ENCODE results near the gene RAB5A. TPM values are rescaled to one million over a fixed set of nuclear protein-coding genes. Genes with fewer than 3 reads are reported as not detected.

The RAB5A gene
- total RNA-seq, 1 experiment from 2014 or later, result 65.1 TPM

GRCh38 chr3:19907523-19907922 is 39.4 kb upstream of the RAB5A start:
- Histone ChIP-seq H3K9me2 (ENCODE audit: insufficient read depth) (no peaks in the 10 kb centered on the region), H3K4me2 (no peak overlapping the region), H3K79me2 (ENCODE audit: low read depth) (no peaks in the 10 kb centered on the region), H3K36me3 (ENCODE audit: low read depth) (no peaks in the 10 kb centered on the region), H2AFZ (no peak overlapping the region), H3F3A (ENCODE audit: insufficient read depth, low read depth) (no peaks in the 10 kb centered on the region), H3K27ac (no peak overlapping the region), H3K27me3 (ENCODE audit: insufficient read depth, low read depth) (no peaks in the 10 kb centered on the region), H4K20me1 (ENCODE audit: insufficient read depth) (no peaks in the 10 kb centered on the region), H3K4me3 (no peak overlapping the region), H3K4me1 (replicated peaks; ENCODE audit: insufficient read depth) (no peaks in the 10 kb centered on the region), H3K9me3 (ENCODE audit: insufficient read depth, low read depth) (0 out of 2 replicates have a peak, but pooled peaks cover 3% of the 10 kb centered on the region)
- BruUV-seq (replicated peaks), result no TSS peak
- intact Hi-C loops (cut with micrococcal nuclease; ENCODE audit: unreplicated experiment), result no loop called here
- POLR2A ChIA-PET (ENCODE audit: unreplicated experiment), result no interaction called here
- no peak for DNase-seq
- CTCF ChIA-PET, result no interaction called here
- no peak for TF ChIP-seq EZH2 (IDR thresholded peaks at IDR 0.05; ENCODE audit: low read depth)
- no peak for TF ChIP-seq CTCF (conservative IDR thresholded peaks at IDR 0.05)

- BruUV-seq (replicated peaks), result no TSS peak
- Histone ChIP-seq H2AFZ (no peak overlapping the region), H3K27me3 (ENCODE audit: insufficient read depth, low read depth) (no peaks in the 10 kb centered on the region), H3F3A (ENCODE audit: insufficient read depth, low read depth) (no peaks in the 10 kb centered on the region), H3K4me2 (no peak overlapping the region), H3K27ac (no peak overlapping the region), H3K9me3 (ENCODE audit: insufficient read depth, low read depth) (0 out of 2 replicates have a peak, but pooled peaks cover 3% of the 10 kb centered on the region), H3K4me3 (no peak overlapping the region), H4K20me1 (ENCODE audit: insufficient read depth) (no peaks in the 10 kb centered on the region), H3K4me1 (replicated peaks; ENCODE audit: insufficient read depth) (no peaks in the 10 kb centered on the region), H3K79me2 (ENCODE audit: low read depth) (no peaks in the 10 kb centered on the region), H3K36me3 (ENCODE audit: low read depth) (no peaks in the 10 kb centered on the region), H3K9me2 (ENCODE audit: insufficient read depth) (no peaks in the 10 kb centered on the region)
- TF ChIP-seq EZH2 (IDR thresholded peaks at IDR 0.05; ENCODE audit: low read depth) (no peak), CTCF (conservative IDR thresholded peaks at IDR 0.05) (no peak)
- POLR2A ChIA-PET (ENCODE audit: unreplicated experiment), result no interaction called here
- no peak for DNase-seq
- intact Hi-C loops (cut with micrococcal nuclease; ENCODE audit: unreplicated experiment), result no loop called here
- CTCF ChIA-PET, result no interaction called here
Measured at GRCh38 chr3:19911452-19911851, 35.4 kb upstream of the RAB5A start.

DNA sequence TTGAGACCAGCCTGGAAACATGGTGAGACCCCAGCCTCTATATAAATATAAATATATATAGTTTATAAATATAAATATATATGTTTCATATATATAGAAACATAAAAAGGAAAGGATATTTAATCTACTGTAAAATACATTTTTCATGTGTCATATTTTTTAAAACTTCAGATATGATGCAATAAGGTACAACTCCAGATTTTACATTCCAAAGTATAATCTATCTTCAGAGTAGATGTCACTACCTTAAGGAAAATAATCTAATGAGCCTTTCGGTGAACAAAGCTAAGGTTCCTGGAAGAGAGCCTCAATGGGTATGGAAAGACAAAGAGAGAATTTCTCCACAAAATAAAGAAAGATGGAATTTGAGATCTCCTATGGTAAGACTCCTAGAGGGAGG is 29.7 kb upstream of the RAB5A start:
- H3K4me2 ChIP-seq, result no peak overlapping the region
- ChIA-PET POLR2A (ENCODE audit: unreplicated experiment) (no interaction called here), CTCF (no interaction called here)

More for the DNA sequence above, 29.7 kb upstream of the RAB5A start:
- Histone ChIP-seq H4K20me1 (ENCODE audit: insufficient read depth) (no peaks in the 10 kb centered on the region), H3K4me3 (no peak overlapping the region), H3K27ac (no peak overlapping the region), H3K27me3 (ENCODE audit: insufficient read depth, low read depth) (no peaks in the 10 kb centered on the region), H3K36me3 (ENCODE audit: low read depth) (no peaks in the 10 kb centered on the region), H3K79me2 (ENCODE audit: low read depth) (no peaks in the 10 kb centered on the region), H3K9me3 (ENCODE audit: insufficient read depth, low read depth) (no peaks in the 10 kb centered on the region), H2AFZ (no peak overlapping the region), H3K9me2 (ENCODE audit: insufficient read depth) (no peaks in the 10 kb centered on the region), H3F3A (ENCODE audit: insufficient read depth, low read depth) (no peaks in the 10 kb centered on the region), H3K4me1 (replicated peaks; ENCODE audit: insufficient read depth) (no peaks in the 10 kb centered on the region)
- BruUV-seq (replicated peaks), result no TSS peak
- intact Hi-C loops (cut with micrococcal nuclease; ENCODE audit: unreplicated experiment), result no loop called here
- TF ChIP-seq EZH2 (IDR thresholded peaks at IDR 0.05; ENCODE audit: low read depth), result no peak
- no peak for TF ChIP-seq CTCF (conservative IDR thresholded peaks at IDR 0.05)
- DNase-seq, result no peak
